PC-9 (cell line): ENCODE data around the gene SLAMF1. TPM values are rescaled to one million over a fixed set of nuclear protein-coding genes. Genes with fewer than 3 reads are reported as not detected.

Experiments used
- BruUV-seq: library from RNA; stranded (reverse); fragments of 400-500 nt; replicated peaks from 2 replicates; lab custom pipeline; 2021; lab: Mats Ljungman, UMichigan
- CTCF ChIA-PET: fragments of 300-600 bp; sonication (Branson Sonifier 250); formaldehyde crosslinking; loops from one replicate; lab custom pipeline; 2022; ENCODE audit warnings: antibody characterized with exemption; lab: Charles Lee
- POLR2A ChIA-PET: fragments of 300-600 bp; sonication (Branson Sonifier 250); formaldehyde crosslinking; loops from one replicate; lab custom pipeline; 2022; ENCODE audit warnings: antibody characterized with exemption; ENCODE audit not compliant: unreplicated experiment; lab: Charles Lee
- DNase-seq, 2 experiments: peaks; one replicate each; pipeline versions ENCODE4 v3.0.0 to v3.0.0-alpha.2; 2015 to 2022; ENCODE audit warnings: mixed read lengths in 1 of 2
- H2AFZ ChIP-seq: fragments of 200-600 bp; sonication (generic); 2 replicates; pipeline ENCODE4 v1.8.1; 2017; ENCODE audit warnings: antibody characterized with exemption
- H3F3A ChIP-seq: fragments of 200-600 bp; sonication (generic); 2 replicates; pipeline ENCODE4 v1.8.1; 2017; ENCODE audit warnings: antibody characterized with exemption, mild to moderate bottlenecking, low read depth; ENCODE audit not compliant: insufficient read depth
- H3K27ac ChIP-seq: fragments of 200-600 bp; sonication (generic); 2 replicates; pipeline ENCODE4 v1.6.1; 2016; ENCODE audit warnings: mixed run types
- H3K27me3 ChIP-seq: fragments of 200-600 bp; sonication (generic); 2 replicates; pipeline ENCODE4 v1.6.1; 2016; ENCODE audit warnings: low read depth, mixed run types; ENCODE audit not compliant: insufficient read depth
- H3K36me3 ChIP-seq: fragments of 200-600 bp; sonication (generic); 2 replicates; pipeline ENCODE4 v1.6.1; 2016; ENCODE audit warnings: low read depth, mixed run types
- H3K4me1 ChIP-seq: fragments of 200-600 bp; sonication (generic); replicated peaks from 2 replicates; pipeline ENCODE4 v1.6.1; 2016; ENCODE audit warnings: mixed run types; ENCODE audit not compliant: insufficient read depth
- H3K4me2 ChIP-seq: fragments of 200-600 bp; sonication (generic); 2 replicates; pipeline ENCODE4 v1.6.1; 2017; ENCODE audit warnings: mixed run types
- H3K4me3 ChIP-seq: fragments of 200-600 bp; sonication (generic); 2 replicates; pipeline ENCODE4 v1.6.1; 2016; ENCODE audit warnings: mixed run types
- H3K79me2 ChIP-seq: fragments of 200-600 bp; sonication (generic); 2 replicates; pipeline ENCODE4 v1.6.1; 2017; ENCODE audit warnings: low read depth, mixed run types
- H3K9me2 ChIP-seq: fragments of 200-600 bp; sonication (generic); 2 replicates; pipeline ENCODE4 v1.8.1; 2017; ENCODE audit warnings: mild to moderate bottlenecking; ENCODE audit not compliant: insufficient read depth
- H3K9me3 ChIP-seq: fragments of 200-600 bp; sonication (generic); 2 replicates; pipeline ENCODE4 v1.8.1; 2016; ENCODE audit warnings: low read depth; ENCODE audit not compliant: insufficient read depth
- H4K20me1 ChIP-seq: fragments of 200-600 bp; sonication (generic); 2 replicates; pipeline ENCODE4 v1.8.1; 2017; ENCODE audit not compliant: insufficient read depth
- EZH2 ChIP-seq: fragments of 200-600 bp; sonication (generic); IDR thresholded peaks from 2 replicates; pipeline ENCODE4 v1.8.0; 2017; ENCODE audit warnings: antibody characterized with exemption, low read depth
- intact Hi-C: fragments of 100-400 bp; cut with micrococcal nuclease; formaldehyde crosslinking; loops from one replicate; pipeline ENCODE4 v1.10.0; 2022; ENCODE audit not compliant: unreplicated experiment
- total RNA-seq: library from RNA; stranded (reverse); gene quantifications from 2 replicates; pipeline ENCODE4 v1.2.3, GENCODE V29; 2021
- TF ChIP-seq, protein P1 (sequence below): fragments of 200-600 bp; sonication (generic); conservative IDR thresholded peaks from 2 replicates; pipeline ENCODE4 v1.6.1; 2017; ENCODE audit warnings: mixed run types, antibody characterized with exemption, mild to moderate bottlenecking, moderate library complexity

Gene SLAMF1
- total RNA-seq, 1 experiment from 2014 or later, result not detected

DNA sequence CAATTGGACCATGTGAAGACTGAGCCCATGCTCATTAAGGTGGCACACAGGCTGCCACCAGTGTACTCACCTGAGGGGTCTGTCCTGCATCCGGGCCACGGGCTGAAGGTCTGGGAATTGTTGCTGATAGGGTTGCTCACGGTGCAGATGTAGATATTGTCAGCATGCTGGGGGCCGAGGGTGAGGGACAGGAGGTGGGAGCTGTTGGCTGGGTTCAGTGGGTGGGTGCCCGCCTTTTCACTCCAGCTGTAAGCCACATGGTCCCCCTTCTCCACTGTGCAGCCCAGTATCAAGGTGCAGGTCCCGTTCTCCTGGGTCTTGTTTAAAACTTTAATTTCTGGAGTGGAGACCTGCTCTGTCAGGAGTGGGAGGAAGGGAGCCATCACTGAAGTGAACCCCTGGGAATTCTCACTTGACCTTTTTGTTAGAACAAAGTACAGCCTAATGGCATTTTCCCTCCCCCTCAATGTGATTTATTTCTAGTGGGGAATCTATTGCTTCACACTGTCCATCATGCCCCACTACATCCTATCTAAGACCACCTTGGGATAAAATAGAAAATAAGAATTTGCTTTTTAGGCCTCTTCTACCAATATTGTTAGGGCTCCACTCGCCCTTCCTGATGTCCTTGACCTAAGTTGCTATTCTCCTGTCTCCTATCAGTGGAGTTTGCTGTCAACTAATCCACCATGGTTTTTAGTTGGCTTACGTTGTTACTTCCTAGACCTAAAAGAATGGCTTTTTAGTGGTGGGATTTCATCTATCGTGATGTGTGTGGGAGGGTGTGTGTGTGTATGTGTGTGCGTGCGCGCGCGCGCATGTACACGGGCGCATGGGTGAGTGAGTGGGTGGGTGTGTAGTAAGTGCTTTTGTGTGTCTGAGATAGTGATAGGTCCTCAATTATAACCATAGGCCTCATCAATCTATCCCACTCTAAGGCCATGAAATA lies 12.0 kb downstream of the SLAMF1 start:
- POLR2A ChIA-PET, result no interaction called here
- H3K4me1 ChIP-seq, result no peaks in the 10 kb centered on the region

DNA sequence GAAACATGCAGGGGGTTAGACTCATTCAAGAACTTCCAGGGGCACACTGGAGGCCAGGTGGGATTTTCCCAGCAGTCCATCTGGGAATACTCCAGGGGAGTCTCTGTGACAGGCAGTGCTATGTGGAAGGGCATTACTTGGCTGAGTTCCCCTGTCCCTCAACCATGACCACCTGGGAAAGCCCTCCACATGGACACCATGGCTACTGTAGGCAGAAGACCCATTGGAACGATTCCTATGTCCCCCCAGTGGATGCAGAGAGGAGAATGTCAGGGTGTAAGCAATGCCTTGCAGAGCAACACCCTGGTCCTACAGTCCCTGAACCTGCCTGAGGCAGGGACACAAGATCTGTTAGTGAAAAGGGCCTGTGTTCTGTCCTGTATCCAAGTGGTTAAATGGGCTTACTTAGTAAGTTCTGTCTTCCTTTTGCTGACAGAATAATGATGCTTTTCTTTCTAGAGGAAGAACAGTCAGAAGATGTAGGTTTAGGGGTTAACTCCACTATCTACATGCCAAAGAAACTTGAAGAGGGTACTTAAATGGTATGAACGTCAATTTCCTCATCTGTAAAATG lies 13.4 kb downstream of the SLAMF1 start:
- POLR2A ChIA-PET, result interaction anchor here (0.6 kb wide), 1 partner anchor 15 kb away, joined by 9 read pairs; no protein-coding TSS in a partner anchor
- H3K27me3 ChIP-seq, result peaks cover 59% of the 10 kb centered on the region

More for the DNA sequence above, 12.0 kb downstream of the SLAMF1 start:
- H2AFZ ChIP-seq, result no peak overlapping the region
- H3K9me2 ChIP-seq, result no peaks in the 10 kb centered on the region
- no peak for TF ChIP-seq EZH2
- TF ChIP-seq, protein P1, sequence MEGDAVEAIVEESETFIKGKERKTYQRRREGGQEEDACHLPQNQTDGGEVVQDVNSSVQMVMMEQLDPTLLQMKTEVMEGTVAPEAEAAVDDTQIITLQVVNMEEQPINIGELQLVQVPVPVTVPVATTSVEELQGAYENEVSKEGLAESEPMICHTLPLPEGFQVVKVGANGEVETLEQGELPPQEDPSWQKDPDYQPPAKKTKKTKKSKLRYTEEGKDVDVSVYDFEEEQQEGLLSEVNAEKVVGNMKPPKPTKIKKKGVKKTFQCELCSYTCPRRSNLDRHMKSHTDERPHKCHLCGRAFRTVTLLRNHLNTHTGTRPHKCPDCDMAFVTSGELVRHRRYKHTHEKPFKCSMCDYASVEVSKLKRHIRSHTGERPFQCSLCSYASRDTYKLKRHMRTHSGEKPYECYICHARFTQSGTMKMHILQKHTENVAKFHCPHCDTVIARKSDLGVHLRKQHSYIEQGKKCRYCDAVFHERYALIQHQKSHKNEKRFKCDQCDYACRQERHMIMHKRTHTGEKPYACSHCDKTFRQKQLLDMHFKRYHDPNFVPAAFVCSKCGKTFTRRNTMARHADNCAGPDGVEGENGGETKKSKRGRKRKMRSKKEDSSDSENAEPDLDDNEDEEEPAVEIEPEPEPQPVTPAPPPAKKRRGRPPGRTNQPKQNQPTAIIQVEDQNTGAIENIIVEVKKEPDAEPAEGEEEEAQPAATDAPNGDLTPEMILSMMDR, result no peak
- no peak overlapping the region for H3K4me2 ChIP-seq
- BruUV-seq, result no TSS peak
- H3K4me3 ChIP-seq, result no peak overlapping the region
- H3K27me3 ChIP-seq, result peaks cover 66% of the 10 kb centered on the region
- no peaks in the 10 kb centered on the region for H3F3A ChIP-seq
- CTCF ChIA-PET, result no interaction called here
- no peak for DNase-seq
- intact Hi-C loops, result no loop called here
- no peak overlapping the region for H3K27ac ChIP-seq
- H3K36me3 ChIP-seq, result no peaks in the 10 kb centered on the region
- H3K9me3 ChIP-seq, result no peaks in the 10 kb centered on the region
- no peaks in the 10 kb centered on the region for H3K79me2 ChIP-seq
- H4K20me1 ChIP-seq, result no peaks in the 10 kb centered on the region

DNA sequence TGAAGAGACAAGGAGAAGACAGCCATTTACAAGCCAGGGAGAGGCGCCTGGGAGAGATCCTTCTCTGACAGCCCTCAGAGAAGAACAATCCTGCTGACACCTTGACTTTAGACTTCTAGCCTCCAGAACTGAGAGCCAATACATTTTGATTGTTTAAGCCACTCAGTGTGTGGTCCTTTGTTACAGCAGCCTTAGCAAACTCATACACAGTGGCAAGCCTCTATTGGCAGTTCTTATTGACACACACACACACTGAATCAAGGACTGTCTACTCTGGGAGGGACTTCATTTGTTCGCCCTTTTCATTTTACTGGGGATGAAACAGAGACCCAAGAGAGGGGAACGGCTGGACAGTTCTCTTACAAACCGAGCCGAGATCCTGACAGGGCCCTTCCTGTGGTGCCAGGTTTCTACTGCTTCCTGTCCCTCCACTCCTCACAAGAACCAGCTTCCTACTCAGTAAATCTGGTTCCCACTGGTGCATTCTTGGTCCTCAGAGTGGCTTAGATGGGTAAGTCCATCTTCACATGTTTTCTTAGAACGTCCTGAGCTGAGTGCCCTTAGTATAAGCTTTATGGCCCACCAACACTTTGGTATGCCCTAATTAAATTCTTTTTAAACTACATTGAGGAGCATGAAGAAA lies 14.7 kb downstream of the SLAMF1 start:
- H3K4me2 ChIP-seq, result no peak overlapping the region
- H3K9me3 ChIP-seq, result no peaks in the 10 kb centered on the region
- POLR2A ChIA-PET, result no interaction called here
- no peaks in the 10 kb centered on the region for H4K20me1 ChIP-seq
- CTCF ChIA-PET, result interaction anchor here (0.6 kb wide), 2 partner anchors 191 to 551 kb away, joined by 3 read pairs; partner anchors contain the start of gene KCNJ9
- no peak overlapping the region for H3K4me3 ChIP-seq
- H3K27ac ChIP-seq, result no peak overlapping the region
- H2AFZ ChIP-seq, result no peak overlapping the region
- no peaks in the 10 kb centered on the region for H3K9me2 ChIP-seq
- no peaks in the 10 kb centered on the region for H3K79me2 ChIP-seq
- H3K4me1 ChIP-seq, result no peaks in the 10 kb centered on the region
- H3F3A ChIP-seq, result no peaks in the 10 kb centered on the region
- peaks cover 46% of the 10 kb centered on the region for H3K27me3 ChIP-seq
- H3K36me3 ChIP-seq, result no peaks in the 10 kb centered on the region
- TF ChIP-seq EZH2, result no peak
- TF ChIP-seq, protein P1, result no peak
- intact Hi-C loops, result no loop called here
- no peak for DNase-seq
- BruUV-seq, result no TSS peak

More for the DNA sequence above, 13.4 kb downstream of the SLAMF1 start:
- intact Hi-C loops, result no loop called here
- no peaks in the 10 kb centered on the region for H3K79me2 ChIP-seq
- H3K4me3 ChIP-seq, result no peak overlapping the region
- H3K36me3 ChIP-seq, result no peaks in the 10 kb centered on the region
- no peak for DNase-seq
- TF ChIP-seq, protein P1, result no peak
- TF ChIP-seq EZH2, result no peak
- no peak overlapping the region for H3K27ac ChIP-seq
- BruUV-seq, result no TSS peak
- no peaks in the 10 kb centered on the region for H3K4me1 ChIP-seq
- H3K9me3 ChIP-seq, result no peaks in the 10 kb centered on the region
- no peaks in the 10 kb centered on the region for H3F3A ChIP-seq
- H4K20me1 ChIP-seq, result no peaks in the 10 kb centered on the region
- CTCF ChIA-PET, result no interaction called here
- H3K9me2 ChIP-seq, result no peaks in the 10 kb centered on the region
- no peak overlapping the region for H2AFZ ChIP-seq
- no peak overlapping the region for H3K4me2 ChIP-seq
